ENCODE measurements around the gene SPINT2.
"Not testable (repeated sequence)": the region's sequence is repeated elsewhere in the genome, so short reads cannot be mapped to it uniquely, and the experiment has no call there.

SPINT2 gene

DNA sequence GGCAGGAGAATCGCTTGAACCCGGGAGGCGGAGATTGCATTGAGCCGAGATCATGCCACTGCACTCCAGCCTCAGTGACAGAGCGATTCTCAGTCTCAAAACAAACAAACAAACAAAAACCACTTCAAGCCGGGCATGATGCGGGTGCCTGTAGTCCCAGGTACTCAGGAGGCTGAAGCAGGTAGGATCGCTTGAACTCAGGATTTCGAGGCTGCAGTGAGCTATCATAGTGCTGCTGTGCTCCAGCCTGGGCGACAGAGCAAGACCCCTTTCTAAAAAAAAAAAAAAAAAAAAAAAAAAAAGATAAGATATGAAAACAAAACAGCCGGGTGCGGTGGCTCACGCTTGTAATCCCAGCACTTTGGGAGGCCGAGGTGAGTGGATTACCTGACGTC is 21.1 kb upstream of the SPINT2 start:
- no peak for DNase-seq

DNA sequence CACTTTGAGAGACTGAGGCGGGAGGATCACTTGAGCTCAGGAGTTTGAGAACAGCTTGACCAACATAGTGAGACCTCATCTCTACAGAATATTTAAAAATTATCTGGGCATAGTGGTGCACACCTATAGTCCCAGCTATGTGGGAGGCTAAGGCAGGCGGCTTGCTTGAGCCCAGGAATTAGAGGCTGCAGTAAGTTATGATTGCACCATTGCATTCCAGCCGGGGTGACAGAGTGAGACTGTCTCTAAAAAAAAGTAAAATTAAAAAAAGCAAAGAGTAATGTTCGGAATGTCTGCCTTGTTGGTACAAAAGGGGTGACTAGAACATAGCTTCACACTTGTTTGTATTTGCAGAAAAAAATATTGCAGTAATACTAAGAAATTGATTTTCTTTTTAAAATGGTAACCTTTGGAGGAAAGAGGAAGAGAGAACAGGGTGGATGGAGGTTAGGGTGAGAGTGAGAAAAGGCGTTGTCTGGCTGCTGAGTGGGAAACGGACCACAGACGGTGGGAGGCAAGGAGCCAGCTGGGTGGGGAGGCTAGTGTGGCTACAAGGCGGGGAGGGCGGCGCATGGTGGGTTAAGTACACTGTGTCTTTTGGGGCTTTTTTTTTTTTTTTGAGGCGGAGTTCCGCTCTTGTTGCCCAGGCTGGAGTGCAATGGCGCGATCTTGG is 18.4 kb upstream of the SPINT2 start:
- DNase-seq: no peak

DNA sequence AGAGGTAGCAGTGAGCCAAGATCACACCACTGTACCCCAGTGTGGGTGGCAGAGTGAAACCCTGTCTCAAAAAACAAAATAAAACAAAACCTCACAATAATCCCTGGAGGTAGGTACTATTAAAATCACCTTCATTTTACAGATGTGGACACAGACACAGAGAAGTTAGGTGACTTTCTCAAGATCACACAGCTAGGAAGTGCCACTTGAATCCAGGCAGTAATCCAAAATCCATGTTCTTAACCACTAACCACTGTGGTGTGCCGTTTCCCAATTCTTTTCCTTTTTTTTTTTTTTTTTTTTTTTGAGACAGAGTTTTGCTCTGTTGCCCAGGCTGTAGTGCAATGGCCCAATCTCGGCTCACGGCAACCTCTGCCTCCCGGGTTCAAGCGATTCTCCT is 17.2 kb upstream of the SPINT2 start:
- no peak for DNase-seq

DNA sequence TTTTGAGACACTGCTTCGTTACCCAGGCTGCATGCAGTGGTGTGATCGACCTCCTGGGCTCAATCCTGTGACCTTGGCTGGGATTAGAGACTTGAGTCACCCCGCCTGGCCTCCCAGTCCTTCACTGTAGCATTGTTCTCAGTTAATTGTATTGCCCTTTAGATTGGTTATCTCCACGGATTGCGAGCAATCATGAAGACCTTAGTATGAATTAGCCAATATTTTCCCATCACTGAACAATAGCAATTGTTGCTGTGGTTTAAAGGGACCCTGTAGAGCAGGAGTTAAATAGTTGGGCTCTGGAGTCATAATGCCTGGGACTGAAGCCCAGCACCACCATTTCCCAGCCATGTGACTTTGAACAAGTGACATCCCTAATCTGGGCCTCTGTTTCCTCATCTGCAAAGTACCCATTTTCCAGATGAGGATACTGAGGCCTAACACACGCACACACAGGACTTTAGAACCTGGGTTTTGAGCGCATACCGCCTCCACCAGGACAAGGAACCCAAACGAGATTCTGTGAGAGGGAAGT is 16.6 kb upstream of the SPINT2 start:
- no peak for DNase-seq

DNA sequence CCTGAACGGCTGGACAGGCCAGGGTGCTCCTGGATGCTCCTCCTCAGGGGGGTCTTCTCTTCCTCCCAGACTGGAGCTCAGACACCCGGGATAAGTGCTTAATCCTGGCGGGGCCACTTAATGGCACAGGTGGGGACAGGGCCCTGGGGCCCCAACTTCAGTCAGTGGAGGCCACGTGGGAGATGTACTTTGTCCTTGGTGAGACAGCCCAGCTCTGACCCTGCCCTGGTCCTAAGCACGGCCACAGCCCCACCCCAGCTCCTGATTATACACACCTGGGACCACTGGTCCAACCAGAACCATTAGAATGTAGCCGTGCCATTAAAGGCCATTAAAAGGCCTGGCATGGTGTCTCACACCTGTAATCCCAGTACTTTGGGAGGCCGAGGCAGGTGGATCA is 16.0 kb upstream of the SPINT2 start:
- no peak for DNase-seq

DNA sequence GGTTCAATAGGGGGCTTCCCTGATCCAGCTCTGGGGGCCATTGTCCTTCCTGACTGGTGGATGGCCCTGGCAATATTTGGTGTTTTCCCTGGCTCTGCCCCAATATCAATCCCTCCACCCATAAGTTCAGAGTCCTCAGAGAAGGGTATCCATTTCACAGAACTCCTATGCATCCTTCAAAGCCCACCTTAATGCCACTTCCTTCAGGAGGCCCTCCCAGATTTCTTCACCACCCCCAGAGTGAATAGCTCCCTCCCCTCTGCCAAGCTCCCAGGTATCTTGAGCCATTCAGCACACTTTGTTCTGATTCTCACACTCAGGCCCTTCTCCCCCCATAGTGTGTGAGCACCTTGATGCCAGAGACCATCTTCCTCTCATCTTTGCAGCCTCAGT is 13.9 kb upstream of the SPINT2 start:
- no peak for DNase-seq

DNA sequence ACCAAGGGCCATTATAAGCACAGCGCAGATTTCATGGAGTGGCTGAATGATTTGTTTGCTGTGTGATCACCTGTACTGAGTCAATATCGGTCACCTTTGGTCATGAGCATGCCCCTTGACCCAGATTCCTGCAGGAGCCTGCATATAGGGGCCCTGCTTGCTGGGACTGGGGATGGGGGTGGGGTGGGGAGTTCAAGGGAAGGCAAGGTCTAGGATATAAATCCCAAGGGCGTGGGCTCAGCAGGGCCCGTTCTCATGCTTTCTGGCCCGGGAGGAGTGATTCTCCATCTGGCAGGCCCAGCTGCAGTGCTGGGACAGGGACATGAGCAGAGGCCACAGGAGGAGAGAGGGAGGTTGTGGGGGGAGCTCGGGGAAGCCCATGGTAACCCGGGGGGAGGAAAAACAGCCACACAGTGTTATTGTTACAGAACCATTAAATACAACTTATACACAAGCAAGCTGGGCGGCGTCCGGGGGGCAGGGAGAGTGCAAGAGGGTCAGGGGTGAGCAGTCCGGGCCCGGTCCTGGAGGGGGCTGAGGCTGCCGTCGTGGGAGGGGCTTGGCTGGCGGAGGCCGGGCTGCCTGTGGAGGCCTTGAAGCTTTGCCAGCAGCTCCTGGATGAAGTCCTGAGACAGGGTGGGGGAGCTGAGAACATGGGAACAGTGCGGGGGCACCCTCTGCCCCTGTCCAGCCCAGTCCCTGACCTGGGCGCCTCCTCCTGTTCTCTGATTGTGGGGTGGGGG is 13.4 kb upstream of the SPINT2 start:
- DNase-seq: no peak

DNA sequence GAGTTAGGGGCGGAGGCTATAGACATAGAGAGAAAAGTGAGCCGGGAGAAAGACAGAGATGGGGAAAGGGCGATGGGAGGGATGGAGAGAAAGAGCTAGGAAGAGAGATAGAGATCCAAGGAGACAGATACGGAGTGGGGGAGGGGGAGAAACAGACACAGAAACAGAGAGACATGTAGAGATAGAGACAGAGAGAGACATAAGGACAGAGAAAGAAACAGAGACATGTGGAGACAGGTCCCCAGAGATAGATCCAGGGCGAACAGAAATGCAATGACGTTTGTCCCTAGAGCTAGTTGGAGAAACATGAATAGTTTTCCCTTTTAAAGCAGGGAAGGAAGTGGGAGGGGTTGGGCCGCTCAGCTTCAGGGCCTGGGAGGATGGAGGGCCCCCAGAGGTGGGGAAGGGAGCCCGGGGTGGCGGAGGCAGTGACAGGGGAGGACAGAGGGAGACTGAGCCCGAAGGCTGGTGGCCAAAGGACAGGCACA is 12.8 kb upstream of the SPINT2 start:
- no peak for DNase-seq

DNA sequence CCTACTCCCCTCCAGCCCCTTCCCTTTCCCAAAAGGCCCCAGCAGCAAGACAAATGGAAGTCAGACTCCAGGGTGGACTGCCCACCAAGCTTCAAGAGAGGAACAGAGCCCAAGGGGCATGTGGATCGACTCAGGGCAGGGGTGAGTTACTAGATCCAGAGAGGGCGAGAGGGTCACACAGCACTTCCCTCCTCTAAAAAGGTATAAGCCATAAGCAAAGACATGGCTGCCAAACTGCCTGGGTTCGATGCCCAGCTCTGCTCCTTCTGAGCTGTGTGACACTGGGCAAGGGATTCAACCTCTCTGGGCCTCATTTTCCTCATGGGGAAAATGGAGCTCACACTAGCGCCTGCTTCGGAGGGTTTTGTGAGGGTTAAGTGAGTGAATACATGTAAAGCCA is 12.0 kb upstream of the SPINT2 start:
- no peak for DNase-seq

DNA sequence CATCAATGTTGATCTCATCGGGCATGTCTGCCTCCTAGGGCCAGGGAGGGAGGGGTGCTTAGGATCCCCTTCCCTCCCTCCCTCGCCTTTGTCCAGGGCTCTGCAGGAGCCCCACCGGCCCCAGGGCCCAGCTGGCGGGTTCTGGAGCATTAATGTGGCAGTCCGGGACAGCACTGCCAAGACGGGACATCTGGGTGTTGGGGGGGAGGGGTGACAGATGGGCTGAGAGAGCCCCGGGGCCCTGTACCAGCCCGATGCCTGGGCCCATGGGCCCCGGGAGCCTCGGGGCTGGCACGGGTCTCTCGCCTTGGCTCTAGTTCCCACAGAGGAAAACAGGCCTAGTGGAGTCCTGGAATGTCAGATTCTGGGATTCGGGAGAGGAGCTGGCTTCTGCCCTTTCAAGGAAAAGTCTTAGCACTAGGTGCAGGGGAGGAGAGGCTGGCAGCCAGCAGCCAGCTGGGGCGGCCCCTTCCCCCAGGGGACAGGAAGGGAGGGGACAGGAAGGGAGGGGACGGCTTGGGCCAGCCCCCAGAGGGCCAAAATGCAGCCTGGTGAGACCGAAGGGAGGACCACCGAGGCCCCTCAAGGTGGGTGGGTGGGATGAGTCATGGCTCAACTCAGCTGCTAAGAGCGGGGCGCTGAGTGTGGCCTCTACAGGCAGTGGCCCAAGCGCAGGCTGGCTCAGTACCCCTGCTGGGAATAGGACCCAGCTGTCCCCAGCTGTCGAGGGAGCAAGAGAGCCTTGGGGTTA is 11.3 kb upstream of the SPINT2 start:
- DNase-seq: no peak

DNA sequence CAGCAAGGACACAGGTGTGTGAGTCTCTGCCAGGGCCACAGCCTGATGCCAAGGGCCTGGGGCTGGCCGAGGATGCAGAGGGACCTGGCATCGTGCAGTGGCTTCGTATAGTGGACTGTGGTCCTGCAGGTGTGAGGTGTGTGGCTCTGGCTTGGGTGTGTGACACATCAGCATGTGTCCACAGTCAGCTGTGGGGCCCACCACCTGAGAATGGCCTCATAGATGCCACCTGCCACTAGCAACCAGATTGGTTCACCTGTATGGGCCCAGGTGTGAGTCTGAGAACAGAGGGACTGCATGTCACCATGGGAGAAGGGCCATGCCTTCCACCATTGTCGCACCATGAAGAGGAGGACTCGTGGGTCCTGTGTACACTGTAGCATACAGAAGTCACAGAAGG is 10.6 kb upstream of the SPINT2 start:
- DNase-seq: no peak

DNA sequence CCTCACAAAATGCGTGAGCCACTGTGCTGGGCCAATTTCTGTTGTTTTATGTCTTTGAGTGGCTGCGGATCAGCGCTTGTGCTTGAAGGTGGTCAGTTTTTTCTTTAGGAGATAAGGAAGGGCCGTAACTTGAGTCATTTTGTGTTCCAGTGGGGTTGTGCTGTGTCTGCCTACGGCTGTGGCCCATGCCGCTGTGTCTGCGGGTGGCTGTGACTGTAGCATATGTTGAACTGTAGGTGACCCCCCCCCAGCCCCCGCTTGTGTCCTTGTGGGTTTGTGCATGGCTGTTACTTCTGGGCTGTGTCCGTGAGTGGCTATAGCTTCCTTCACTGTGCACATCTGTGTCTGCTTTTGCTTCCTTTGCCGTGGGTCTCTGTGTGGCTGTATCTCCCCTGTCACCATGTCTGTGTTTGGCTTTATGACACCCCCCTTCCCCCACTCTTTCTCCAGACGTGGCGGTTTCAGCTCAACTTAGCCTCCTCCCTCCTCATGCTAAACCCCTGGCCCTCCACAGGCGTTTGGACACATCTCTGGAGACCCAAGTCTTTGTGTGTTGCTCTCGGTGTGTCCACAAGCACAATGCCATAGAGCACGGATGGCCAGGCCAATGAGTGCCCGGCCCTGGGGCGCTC is 8.9 kb upstream of the SPINT2 start:
- no peak for DNase-seq

DNA sequence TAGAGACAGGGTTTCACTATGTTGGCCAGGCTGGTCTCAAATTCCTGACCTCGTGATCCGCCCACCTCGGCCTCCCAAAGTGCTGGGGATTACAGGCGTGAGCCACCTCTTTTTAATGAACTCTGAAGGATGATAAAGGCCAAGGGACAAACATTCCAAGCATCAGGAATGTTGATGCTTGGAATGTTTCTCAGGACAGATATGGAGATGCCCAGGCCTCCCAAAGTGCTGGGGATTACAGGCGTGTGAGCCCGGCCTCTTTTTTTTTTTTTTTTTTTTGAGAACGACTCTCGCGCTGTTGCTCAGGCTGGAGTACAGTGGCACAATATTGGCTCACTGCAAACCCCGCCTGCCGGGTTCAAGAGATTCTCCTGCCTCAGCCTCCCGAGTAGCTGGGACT is 2.4 kb upstream of the SPINT2 start:
- not testable (repeated sequence) for DNase-seq

DNA sequence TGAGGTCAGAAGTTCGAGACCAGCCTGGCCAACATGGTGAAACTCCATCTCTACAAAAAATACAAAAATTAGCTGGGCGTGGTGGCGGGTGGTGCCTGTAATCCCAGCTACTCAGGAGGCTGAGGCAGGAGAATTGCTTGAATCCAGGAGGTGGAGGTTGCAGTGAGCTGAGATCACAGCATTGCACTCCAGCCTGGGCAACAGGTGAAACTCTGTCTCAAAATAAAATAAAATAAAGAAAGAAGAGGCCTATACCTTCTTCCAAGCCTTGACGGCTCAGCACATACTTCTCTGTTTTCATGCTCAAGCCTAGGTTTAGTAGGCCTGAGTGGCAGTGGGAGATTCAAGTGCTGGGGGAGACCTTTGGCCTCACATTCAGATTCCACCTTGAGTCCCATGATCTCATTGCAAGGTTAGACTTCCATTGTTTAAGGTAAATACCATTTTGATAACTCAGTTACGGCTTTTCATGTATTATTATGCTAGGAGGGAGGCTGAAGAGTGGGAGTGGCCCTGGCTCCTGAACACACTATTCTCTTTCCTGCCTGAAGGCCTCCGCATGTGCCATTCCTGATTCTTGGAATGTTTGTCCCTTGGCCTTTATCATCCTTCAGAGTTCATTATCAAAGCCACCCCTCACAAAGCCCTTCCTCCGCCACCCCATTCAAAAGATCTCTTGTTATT is 1.6 kb upstream of the SPINT2 start:
- no peak for DNase-seq

DNA sequence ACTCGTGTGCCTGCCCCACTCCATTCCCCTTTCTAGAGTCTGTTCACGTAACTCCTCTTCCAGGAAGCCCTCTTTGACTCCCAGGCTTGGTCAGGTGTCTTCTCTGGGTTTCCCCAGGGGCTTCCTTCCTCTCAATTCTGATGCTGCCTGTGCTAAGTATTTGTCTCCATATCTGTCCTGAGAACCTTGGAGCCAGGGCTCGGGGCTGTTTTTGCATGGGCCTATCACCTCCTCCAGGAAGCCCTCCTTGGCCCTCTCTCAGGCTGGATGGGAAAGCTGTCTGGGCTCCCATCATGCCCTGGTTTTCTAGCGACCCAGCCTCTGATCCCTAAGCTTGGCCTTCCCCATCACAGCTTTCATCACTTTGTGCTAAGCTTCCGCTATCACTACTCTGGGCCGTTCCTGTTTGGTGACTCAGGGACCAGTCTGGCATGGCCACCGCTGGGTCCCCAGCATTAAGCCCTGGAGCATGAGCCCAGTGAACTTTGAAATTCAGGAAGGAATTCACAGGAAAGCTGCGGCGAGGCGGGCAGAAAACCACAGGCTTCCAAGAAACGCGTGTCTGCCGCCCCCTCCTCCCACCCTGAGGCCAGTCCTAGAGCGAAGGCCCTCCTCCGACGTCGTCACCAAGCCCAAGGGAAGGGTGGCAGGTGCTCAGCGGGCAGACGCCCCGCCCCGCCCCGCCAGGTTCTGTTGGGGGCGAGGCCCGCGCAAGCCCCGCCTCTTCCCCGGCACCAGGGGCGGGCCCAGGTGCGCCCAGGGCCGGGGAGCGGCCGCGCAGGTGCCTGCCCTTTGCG is 486 bp upstream of the SPINT2 start:
- DNase-seq: peak; percentile 99

DNA sequence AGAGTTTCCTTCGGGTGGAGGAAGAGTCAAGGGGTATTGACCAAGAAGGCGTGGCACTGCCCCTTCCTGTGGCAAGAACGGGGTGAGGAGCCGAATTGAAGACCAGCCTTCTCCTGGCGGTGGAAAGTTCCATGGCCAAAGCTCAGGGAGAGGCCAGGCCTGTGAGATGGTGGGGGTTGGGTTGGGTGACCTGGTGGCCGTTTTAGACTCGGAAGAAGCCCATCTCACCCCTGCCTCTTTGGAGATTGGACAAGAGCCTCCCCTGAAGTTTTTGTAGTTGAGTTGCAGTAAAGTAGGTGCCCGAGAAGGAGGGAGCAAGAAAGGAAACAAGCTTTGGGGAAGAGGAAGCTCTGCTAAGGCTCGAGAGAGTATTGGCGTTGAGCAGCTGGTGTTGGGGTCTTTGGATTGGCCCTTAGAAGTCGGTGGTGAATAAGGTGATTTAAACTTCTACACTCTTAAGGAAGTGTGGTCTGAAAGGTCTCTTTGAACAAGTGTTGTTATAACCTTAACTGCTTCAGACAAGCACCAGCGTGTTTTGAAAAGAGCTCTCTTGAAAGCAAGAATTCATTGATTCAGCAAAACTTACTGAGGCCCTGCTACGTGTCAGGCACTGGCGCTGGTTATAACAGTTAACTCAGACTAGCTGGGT is 964 bp downstream of the SPINT2 start:
- DNase-seq: no peak

DNA sequence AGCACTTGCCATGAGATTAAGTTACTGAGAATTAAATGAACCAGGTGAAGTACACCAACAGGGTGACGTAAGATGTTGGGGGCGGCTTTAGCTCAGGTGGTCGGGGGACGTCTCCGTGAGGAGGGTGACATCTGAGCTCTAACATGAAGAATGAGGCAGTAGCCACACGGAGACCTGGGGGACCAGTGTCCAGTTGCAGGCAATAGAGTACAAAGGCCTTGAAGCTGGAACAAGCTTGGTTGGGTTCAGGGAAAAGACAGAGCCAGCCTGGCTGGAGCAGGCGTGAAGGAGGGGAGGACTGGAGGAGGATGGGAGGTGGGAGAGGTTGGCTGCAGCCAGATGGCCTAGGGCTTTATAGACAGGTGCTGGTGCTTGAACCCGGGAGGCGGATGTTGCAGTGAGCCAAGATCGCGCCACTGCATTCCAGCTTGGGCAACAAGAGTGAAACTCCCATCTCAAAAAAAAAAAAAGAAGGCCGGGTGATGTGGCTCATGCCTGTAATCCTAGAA is 1.6 kb downstream of the SPINT2 start:
- no peak for DNase-seq

DNA sequence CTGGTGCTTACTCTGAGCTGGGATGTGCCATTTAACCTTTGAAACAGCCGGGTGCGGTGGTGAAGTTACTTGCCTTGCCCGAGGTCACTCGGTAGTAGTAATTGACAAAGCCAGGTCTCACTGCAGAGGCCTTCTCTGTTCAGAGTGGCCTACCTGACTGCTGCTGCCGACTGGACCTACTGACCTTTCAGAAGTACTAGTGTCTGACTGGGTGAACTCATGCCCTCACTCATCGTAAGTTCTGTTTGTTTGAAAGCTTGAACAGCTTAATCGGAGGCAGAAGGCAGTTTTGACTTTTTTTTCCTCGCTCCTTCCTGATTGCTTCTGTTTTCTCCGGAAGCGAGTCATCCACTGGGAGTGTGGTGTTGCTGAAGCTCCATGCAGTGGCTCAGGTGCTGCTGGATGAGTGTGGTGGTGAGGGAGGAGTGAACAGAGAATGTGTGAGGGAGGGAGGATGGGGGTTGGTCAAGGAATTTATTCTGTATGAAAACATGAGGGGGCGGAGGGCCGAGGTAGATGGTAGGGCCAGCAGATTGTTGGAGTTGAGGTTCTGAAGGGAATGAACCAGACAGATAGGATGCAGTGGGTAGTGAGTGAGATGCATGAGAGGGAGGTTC is 2.7 kb downstream of the SPINT2 start:
- no peak for DNase-seq

DNA sequence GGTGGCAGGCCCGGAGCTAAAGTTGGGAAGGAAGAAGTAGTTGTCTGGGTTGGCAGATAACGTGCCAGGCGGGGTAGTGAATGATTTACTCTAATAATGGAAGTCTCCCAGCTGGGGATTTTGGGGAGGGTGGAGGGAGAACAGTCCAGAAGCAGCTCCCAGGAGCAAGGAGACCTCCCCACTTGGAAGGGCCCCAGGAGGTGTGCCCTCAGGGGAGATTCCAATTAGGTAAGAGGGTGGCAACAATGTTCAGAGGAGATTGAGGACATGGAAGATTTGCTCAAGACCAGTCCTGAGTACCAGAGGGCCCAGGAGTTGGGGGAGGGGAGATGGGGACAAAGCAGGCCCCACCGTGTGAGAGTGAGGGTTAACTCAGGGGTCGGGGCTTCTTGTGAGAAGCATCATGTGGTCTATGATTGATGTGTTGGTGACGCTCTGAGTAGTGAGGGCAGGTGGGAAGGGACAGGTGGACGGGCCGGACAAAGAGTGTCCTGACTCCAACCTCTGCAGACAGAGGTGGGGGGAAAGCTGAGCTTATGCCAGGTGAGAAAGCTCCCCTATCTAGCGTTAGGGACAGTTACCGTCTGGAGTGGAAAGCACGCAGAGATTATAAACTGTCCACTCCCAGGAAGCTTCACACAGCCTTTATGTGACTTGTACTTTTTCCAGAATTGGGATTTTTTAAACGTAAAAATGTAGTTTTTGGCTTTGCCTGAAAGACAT is 3.5 kb downstream of the SPINT2 start:
- no peak for DNase-seq

DNA sequence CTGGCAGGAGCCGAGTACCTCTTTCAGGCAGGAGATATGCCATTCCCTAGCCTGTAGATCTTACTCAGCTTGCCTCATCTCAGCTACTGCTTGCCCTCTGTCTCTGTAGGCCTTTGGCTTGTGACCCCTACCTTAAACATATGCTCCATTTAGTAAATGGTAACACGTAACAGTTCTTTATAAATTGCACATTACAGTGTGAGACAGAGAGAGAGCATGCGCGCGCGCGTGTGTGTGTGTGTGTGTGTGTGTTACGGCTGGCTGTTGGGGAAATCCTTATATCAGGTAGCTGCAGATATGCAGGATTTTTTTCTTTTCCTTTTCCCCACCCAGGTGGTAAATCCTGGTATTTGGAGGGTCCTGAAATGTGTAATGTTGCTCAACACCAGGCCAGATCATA is 4.2 kb downstream of the SPINT2 start:
- DNase-seq: no peak
